ENCODE data around the gene SPECC1.
A peak's percentile ranks its signal among the peaks of the same experiment; 100 is the strongest.
"Not testable (repeated sequence)": the region's sequence is repeated elsewhere in the genome, so short reads cannot be mapped to it uniquely, and the experiment has no call there.

Gene SPECC1

GRCh38 chr17:20155258-20156195 lies 146.4 kb downstream of the SPECC1 start:
- H3K27ac ChIP-seq: peak overlapping the region; percentile 63 to 86
- no peak for TF ChIP-seq CTCF (IDR thresholded peaks at IDR 0.05)
- DNase-seq (ENCODE audit: low spot score): peak; percentile 98
- H3K4me3 ChIP-seq: peak overlapping the region; percentile 82

- no peak for TF ChIP-seq CTCF (IDR thresholded peaks at IDR 0.05)
- peak overlapping the region; percentile 82 for H3K4me3 ChIP-seq
- H3K27ac ChIP-seq: peak overlapping the region; percentile 63 to 86
- DNase-seq (ENCODE audit: low spot score): no peak
Measured at GRCh38 chr17:20156196-20157000, 147.2 kb downstream of the SPECC1 start.

- no peak for TF ChIP-seq CTCF (IDR thresholded peaks at IDR 0.05)
- H3K4me3 ChIP-seq: peak overlapping the region; percentile 82
- peak overlapping the region in 1 of 2 donors; percentile 86 for H3K27ac ChIP-seq
- DNase-seq (ENCODE audit: low spot score): no peak
Measured at GRCh38 chr17:20157001-20157310, 147.8 kb downstream of the SPECC1 start.

- no peak overlapping the region for H3K4me3 ChIP-seq
- H3K27ac ChIP-seq: no peak overlapping the region
- TF ChIP-seq CTCF (IDR thresholded peaks at IDR 0.05): no peak
- DNase-seq (ENCODE audit: low spot score): no peak
Measured at GRCh38 chr17:20158580-20158979, 149.4 kb downstream of the SPECC1 start.

- TF ChIP-seq CTCF (IDR thresholded peaks at IDR 0.05): no peak
- Histone ChIP-seq H3K4me3 (no peak overlapping the region), H3K27ac (no peak overlapping the region)
- no peak for DNase-seq (ENCODE audit: low spot score)
Measured at GRCh38 chr17:20159406-20160069, 150.4 kb downstream of the SPECC1 start.

- not testable (repeated sequence) for DNase-seq (ENCODE audit: low spot score); H3K4me3 ChIP-seq
Measured at GRCh38 chr17:20165516-20165915, 156.4 kb downstream of the SPECC1 start.

GRCh38 chr17:20170085-20170484 lies 160.9 kb downstream of the SPECC1 start:
- no peak for TF ChIP-seq CTCF (IDR thresholded peaks at IDR 0.05)
- Histone ChIP-seq H3K27ac (no peak overlapping the region), H3K4me3 (no peak overlapping the region)
- DNase-seq (ENCODE audit: low spot score): no peak

More at GRCh38 chr17:20165516-20165915, 156.4 kb downstream of the SPECC1 start:
- H3K27ac ChIP-seq: not testable (repeated sequence)
